ENCODE data around the gene BTBD2.

DNA sequence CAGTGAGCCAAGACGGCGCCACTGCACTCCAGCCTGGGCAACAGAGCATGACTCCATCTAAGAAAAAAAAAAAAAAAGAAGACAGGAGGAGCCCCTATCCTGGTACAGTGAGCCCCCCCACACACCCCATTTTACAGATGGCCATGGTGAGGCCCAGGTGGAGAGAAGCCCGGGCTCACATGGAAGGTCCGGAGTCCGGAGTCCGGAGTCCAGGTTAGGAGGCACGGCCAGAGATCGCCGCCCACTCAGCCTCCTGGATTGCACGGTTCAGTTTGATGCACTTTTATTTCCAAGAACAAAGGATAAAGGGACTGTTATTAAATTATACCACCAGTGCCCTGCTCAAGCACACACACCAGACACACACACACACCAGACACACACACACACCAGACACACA, 11.3 kb upstream of the BTBD2 start:
- no peak for TF ChIP-seq GLIS3 (CRISPR knock-in tag; IDR thresholded peaks at IDR 0.05)
- no peak for TF ChIP-seq ZC3H10 (CRISPR knock-in tag; IDR thresholded peaks at IDR 0.05)
- TF ChIP-seq ESRRG (CRISPR knock-in tag; IDR thresholded peaks at IDR 0.05), result no peak
- TF ChIP-seq CSDC2 (CRISPR knock-in tag; IDR thresholded peaks at IDR 0.05), result no peak
- no peak for TF ChIP-seq OSR1 (CRISPR knock-in tag; IDR thresholded peaks at IDR 0.05)
- TF ChIP-seq, protein P1, sequence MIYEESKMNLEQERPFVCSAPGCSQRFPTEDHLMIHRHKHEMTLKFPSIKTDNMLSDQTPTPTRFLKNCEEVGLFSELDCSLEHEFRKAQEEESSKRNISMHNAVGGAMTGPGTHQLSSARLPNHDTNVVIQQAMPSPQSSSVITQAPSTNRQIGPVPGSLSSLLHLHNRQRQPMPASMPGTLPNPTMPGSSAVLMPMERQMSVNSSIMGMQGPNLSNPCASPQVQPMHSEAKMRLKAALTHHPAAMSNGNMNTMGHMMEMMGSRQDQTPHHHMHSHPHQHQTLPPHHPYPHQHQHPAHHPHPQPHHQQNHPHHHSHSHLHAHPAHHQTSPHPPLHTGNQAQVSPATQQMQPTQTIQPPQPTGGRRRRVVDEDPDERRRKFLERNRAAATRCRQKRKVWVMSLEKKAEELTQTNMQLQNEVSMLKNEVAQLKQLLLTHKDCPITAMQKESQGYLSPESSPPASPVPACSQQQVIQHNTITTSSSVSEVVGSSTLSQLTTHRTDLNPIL (CRISPR knock-in tag; IDR thresholded peaks at IDR 0.05; ENCODE audit: low read depth), result no peak
- TF ChIP-seq, protein P2, sequence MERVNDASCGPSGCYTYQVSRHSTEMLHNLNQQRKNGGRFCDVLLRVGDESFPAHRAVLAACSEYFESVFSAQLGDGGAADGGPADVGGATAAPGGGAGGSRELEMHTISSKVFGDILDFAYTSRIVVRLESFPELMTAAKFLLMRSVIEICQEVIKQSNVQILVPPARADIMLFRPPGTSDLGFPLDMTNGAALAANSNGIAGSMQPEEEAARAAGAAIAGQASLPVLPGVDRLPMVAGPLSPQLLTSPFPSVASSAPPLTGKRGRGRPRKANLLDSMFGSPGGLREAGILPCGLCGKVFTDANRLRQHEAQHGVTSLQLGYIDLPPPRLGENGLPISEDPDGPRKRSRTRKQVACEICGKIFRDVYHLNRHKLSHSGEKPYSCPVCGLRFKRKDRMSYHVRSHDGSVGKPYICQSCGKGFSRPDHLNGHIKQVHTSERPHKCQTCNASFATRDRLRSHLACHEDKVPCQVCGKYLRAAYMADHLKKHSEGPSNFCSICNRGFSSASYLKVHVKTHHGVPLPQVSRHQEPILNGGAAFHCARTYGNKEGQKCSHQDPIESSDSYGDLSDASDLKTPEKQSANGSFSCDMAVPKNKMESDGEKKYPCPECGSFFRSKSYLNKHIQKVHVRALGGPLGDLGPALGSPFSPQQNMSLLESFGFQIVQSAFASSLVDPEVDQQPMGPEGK (CRISPR knock-in tag; IDR thresholded peaks at IDR 0.05; ENCODE audit: borderline replicate concordance), result no peak
- TF ChIP-seq ZFP3 (CRISPR knock-in tag; IDR thresholded peaks at IDR 0.05), result no peak
